ENCODE measurements around the gene SALL2.
A peak's percentile ranks its signal among the peaks of the same experiment; 100 is the strongest.

GRCh38 chr14:21557084-21557901, 31.1 kb upstream of the SALL2 start:
- no peak for TF ChIP-seq EZH2 (IDR thresholded peaks at IDR 0.05; ENCODE audit: borderline replicate concordance)
- TF ChIP-seq, protein P1, sequence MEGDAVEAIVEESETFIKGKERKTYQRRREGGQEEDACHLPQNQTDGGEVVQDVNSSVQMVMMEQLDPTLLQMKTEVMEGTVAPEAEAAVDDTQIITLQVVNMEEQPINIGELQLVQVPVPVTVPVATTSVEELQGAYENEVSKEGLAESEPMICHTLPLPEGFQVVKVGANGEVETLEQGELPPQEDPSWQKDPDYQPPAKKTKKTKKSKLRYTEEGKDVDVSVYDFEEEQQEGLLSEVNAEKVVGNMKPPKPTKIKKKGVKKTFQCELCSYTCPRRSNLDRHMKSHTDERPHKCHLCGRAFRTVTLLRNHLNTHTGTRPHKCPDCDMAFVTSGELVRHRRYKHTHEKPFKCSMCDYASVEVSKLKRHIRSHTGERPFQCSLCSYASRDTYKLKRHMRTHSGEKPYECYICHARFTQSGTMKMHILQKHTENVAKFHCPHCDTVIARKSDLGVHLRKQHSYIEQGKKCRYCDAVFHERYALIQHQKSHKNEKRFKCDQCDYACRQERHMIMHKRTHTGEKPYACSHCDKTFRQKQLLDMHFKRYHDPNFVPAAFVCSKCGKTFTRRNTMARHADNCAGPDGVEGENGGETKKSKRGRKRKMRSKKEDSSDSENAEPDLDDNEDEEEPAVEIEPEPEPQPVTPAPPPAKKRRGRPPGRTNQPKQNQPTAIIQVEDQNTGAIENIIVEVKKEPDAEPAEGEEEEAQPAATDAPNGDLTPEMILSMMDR (IDR thresholded peaks at IDR 0.05; ENCODE audit: poor library complexity): peak; percentile 81
- no peak for TF ChIP-seq EZH2phosphoT487 (IDR thresholded peaks at IDR 0.05; ENCODE audit: low read depth, severe bottlenecking, unreplicated experiment)

All from hepatocyte (in vitro differentiated cells).